ENCODE results near the gene SLC49A3.

The SLC49A3 gene

GRCh38 chr4:675036-675882, 13.7 kb downstream of the SLC49A3 start:
- H3K4me2 ChIP-seq (ENCODE audit: insufficient read depth, low read length) = peak overlapping the region; percentile 99
- peaks cover 32% of the 10 kb centered on the region for H3K36me3 ChIP-seq (ENCODE audit: insufficient read depth, low read length)
- DNase-seq (no peak), ATAC-seq (ENCODE audit: insufficient read depth, low read depth) (peak; percentile 8)
- peak overlapping the region; percentile 87 to 88 for H3K4me3 ChIP-seq (ENCODE audit: low read depth in 1 of 2, low read length in 2 of 2)
- peak overlapping the region; percentile 95 for H3K27ac ChIP-seq (ENCODE audit: low read length)
- no peaks in the 10 kb centered on the region for H3K27me3 ChIP-seq (ENCODE audit: insufficient read depth, low read length, poor library complexity)
- H3K4me1 ChIP-seq (ENCODE audit: insufficient read depth, low read length) = peaks cover 36% of the 10 kb centered on the region
- no peak for TF ChIP-seq EZH2 (IDR thresholded peaks at IDR 0.05; ENCODE audit: borderline replicate concordance, low read depth, low read length, severe bottlenecking)
- TF ChIP-seq, protein P1, sequence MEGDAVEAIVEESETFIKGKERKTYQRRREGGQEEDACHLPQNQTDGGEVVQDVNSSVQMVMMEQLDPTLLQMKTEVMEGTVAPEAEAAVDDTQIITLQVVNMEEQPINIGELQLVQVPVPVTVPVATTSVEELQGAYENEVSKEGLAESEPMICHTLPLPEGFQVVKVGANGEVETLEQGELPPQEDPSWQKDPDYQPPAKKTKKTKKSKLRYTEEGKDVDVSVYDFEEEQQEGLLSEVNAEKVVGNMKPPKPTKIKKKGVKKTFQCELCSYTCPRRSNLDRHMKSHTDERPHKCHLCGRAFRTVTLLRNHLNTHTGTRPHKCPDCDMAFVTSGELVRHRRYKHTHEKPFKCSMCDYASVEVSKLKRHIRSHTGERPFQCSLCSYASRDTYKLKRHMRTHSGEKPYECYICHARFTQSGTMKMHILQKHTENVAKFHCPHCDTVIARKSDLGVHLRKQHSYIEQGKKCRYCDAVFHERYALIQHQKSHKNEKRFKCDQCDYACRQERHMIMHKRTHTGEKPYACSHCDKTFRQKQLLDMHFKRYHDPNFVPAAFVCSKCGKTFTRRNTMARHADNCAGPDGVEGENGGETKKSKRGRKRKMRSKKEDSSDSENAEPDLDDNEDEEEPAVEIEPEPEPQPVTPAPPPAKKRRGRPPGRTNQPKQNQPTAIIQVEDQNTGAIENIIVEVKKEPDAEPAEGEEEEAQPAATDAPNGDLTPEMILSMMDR (IDR thresholded peaks at IDR 0.05; ENCODE audit: borderline replicate concordance, extremely low read depth, low read length, poor library complexity, severe bottlenecking) = no peak
- peak overlapping the region; percentile 84 for H2AFZ ChIP-seq (ENCODE audit: low read depth, low read length)
- H3K9ac ChIP-seq (ENCODE audit: low read depth, low read length) = peak overlapping the region; percentile 99
- peaks cover 30% of the 10 kb centered on the region for H3K79me2 ChIP-seq (ENCODE audit: insufficient read depth, low read length)
- H4K20me1 ChIP-seq (ENCODE audit: insufficient read depth, low read length) = peaks cover 4% of the 10 kb centered on the region; the same call in 1 of the 2 replicates
- H3K9me3 ChIP-seq (ENCODE audit: insufficient read depth, low read length, severe bottlenecking) = no peaks in the 10 kb centered on the region

DNA sequence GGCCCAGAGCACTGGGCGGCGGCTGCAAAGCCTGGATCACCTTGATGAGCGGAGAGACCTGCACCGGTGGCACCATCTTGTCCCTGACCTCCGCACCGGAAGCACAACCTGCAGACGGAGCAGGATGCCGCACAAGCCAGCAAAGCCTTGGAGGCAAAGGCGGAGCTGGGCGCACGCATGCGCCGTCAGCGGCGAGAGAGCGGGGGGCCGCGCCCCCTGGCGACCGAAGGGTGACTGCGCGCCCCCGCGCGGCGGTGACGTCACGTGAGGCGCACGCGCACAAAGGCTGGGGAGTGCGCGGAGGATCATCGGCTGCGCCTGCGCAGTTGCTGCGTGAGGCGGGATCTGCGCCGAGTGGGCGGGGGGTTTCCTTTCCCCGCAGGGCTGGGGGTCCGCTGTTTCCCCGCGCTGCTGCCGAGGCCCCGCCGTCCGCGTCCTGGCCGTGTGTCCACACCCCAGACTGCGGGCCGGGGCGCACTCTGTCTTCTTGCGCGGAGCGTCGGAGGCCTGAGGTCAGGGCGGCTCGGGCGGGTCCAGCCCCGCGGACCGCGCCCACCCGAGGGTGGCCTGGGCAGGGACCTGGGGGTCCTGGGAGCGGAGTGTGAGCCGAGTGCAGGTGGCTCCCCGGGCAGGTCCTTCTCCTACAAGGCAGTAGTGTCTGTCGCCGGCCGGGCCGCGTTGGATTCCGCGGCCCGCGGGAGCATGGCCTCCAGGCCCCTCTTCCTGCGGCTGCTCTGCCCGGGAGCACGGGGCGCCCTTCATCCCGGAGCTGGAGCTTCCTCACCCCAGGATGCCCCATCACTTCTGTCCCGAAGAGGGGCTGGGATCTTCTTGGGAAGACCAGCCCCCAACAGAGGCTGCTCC, 14.5 kb downstream of the SLC49A3 start, which contains the start of the genes ATP5ME and MYL5:
Gene ATP5ME (minus strand): TSS at position 105 of the 864 bp plus-strand sequence. CDS start 29 bp downstream, at position 76.
Gene MYL5 (plus strand): TSS at position 371 of the 864 bp plus-strand sequence. CDS start 3,485 bp downstream, outside the sequence.
- Histone ChIP-seq H3K4me2 (ENCODE audit: insufficient read depth, low read length) (peak within 1 kb of the TSS; percentile 99), H3K27me3 (ENCODE audit: insufficient read depth, low read length, poor library complexity) (no peaks in the 10 kb centered on the region), H2AFZ (ENCODE audit: low read depth, low read length) (peak within 1 kb of the TSS; percentile 84), H3K27ac (ENCODE audit: low read length) (peak within 1 kb of the TSS; percentile 95), H3K4me3 (ENCODE audit: low read depth in 1 of 2, low read length in 2 of 2) (peak within 1 kb of the TSS; percentile 88 to 98), H3K9me3 (ENCODE audit: insufficient read depth, low read length, severe bottlenecking) (no peaks in the 10 kb centered on the region), H3K79me2 (ENCODE audit: insufficient read depth, low read length) (peaks cover 30% of the 10 kb centered on the region), H4K20me1 (ENCODE audit: insufficient read depth, low read length) (peaks cover 4% of the 10 kb centered on the region; the same call in 1 of the 2 replicates), H3K9ac (ENCODE audit: low read depth, low read length) (peak within 1 kb of the TSS; percentile 99), H3K4me1 (ENCODE audit: insufficient read depth, low read length) (peaks cover 29% of the 10 kb centered on the region), H3K36me3 (ENCODE audit: insufficient read depth, low read length) (peaks cover 32% of the 10 kb centered on the region)
- TF ChIP-seq, protein P1 (IDR thresholded peaks at IDR 0.05; ENCODE audit: borderline replicate concordance, extremely low read depth, low read length, poor library complexity, severe bottlenecking) = peak; percentile 99
- TF ChIP-seq EZH2 (IDR thresholded peaks at IDR 0.05; ENCODE audit: borderline replicate concordance, low read depth, low read length, severe bottlenecking) = no peak
- peak; percentile 90 for ATAC-seq (ENCODE audit: insufficient read depth, low read depth)
- peak; percentile 97 for DNase-seq

DNA sequence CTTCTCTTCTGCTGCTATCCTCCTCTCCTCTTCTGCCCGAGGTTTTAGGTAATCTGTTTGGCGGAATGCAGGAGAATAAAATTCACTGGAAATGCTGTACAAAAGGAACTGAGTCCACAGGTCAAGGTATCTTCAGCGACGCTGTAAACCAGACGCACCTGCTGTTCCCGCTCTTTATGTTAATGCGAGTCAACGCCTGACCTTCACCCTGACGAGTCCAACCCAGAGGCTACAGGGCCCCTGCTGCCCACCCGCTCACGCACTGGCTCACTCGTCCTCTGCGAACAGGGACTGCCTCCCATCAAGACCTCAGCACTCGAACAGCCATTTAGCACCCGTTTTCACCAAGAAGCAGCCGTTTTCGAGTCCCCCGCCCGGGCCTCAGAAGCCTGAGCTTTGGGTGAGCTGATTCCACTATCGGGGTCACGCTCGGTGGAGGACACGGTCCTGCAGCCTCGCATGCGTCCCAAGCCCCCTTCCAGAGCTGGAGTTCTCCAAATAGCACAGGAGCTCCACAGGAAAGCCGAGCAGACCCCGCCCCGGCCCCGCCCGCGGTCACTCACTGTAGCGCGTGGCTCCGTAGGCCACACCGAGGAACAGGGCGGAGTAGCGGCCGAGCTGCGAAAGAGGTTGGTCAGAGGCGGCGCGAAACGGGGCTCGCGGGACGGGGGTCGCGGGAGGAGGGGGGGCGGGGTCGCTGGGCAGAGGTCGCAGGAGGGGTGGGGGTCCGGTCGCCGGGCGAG, 15.4 kb downstream of the SLC49A3 start:
- H4K20me1 ChIP-seq (ENCODE audit: insufficient read depth, low read length) = peaks cover 4% of the 10 kb centered on the region; the same call in 1 of the 2 replicates
- H3K79me2 ChIP-seq (ENCODE audit: insufficient read depth, low read length) = peaks cover 30% of the 10 kb centered on the region
- H3K4me3 ChIP-seq (ENCODE audit: low read depth in 1 of 2, low read length in 2 of 2) = peak overlapping the region; percentile 88 to 98
- peak overlapping the region; percentile 29; the same call in 1 of the 2 replicates for H2AFZ ChIP-seq (ENCODE audit: low read depth, low read length)
- H3K4me1 ChIP-seq (ENCODE audit: insufficient read depth, low read length) = peaks cover 29% of the 10 kb centered on the region
- no peak for DNase-seq
- H3K9ac ChIP-seq (ENCODE audit: low read depth, low read length) = peak overlapping the region; percentile 99
- TF ChIP-seq EZH2 (IDR thresholded peaks at IDR 0.05; ENCODE audit: borderline replicate concordance, low read depth, low read length, severe bottlenecking) = no peak
- TF ChIP-seq, protein P1 (IDR thresholded peaks at IDR 0.05; ENCODE audit: borderline replicate concordance, extremely low read depth, low read length, poor library complexity, severe bottlenecking) = no peak
- H3K36me3 ChIP-seq (ENCODE audit: insufficient read depth, low read length) = peaks cover 32% of the 10 kb centered on the region
- peak overlapping the region; percentile 76 for H3K27ac ChIP-seq (ENCODE audit: low read length)
- no peaks in the 10 kb centered on the region for H3K27me3 ChIP-seq (ENCODE audit: insufficient read depth, low read length, poor library complexity)
- peak overlapping the region; percentile 96 for H3K4me2 ChIP-seq (ENCODE audit: insufficient read depth, low read length)
- H3K9me3 ChIP-seq (ENCODE audit: insufficient read depth, low read length, severe bottlenecking) = no peaks in the 10 kb centered on the region
- ATAC-seq (ENCODE audit: insufficient read depth, low read depth) = 0 out of 3 replicates have a peak, but pooled peaks have one; percentile 1
